SK-N-SH treated with all-trans-retinoic acid at 6 μM for 48 hours (cell line): ENCODE measurements around the gene ADAM15.

Experiments used
- ATAC-seq: fragments of 200-7000 bp; cut with Tn5 transposase; 3 replicates; pipeline ENCODE4 v1.9.1; 2020; ENCODE audit warnings: mild to moderate bottlenecking, moderate library complexity
- ARNTL ChIP-seq: fragments of 450-650 bp; formaldehyde crosslinking; IDR thresholded peaks from 2 replicates; pipeline ENCODE4 v1.5.0; 2020; ENCODE audit warnings: low read depth, mild to moderate bottlenecking, moderate library complexity, borderline replicate concordance
- BACH2 ChIP-seq: fragments of 250-450 bp; sonication (Bioruptor Pico); IDR thresholded peaks from 2 replicates; pipeline ENCODE4 v1.9.0; 2021; ENCODE audit warnings: mild to moderate bottlenecking, borderline replicate concordance
- CSDC2 ChIP-seq: fragments of 250-450 bp; sonication (Bioruptor Pico); IDR thresholded peaks from 2 replicates; pipeline ENCODE4 v1.5.0; 2020; ENCODE audit warnings: mild to moderate bottlenecking, moderate library complexity
- ESRRG ChIP-seq: fragments of 250-450 bp; sonication (Bioruptor Pico); IDR thresholded peaks from 2 replicates; pipeline ENCODE4 v1.6.1; 2021; ENCODE audit warnings: mild to moderate bottlenecking
- GLIS3 ChIP-seq: fragments of 250-450 bp; sonication (Bioruptor Pico); IDR thresholded peaks from 2 replicates; pipeline ENCODE4 v1.5.0; 2020; ENCODE audit warnings: mild to moderate bottlenecking, moderate library complexity
- OSR1 ChIP-seq: fragments of 250-450 bp; sonication (Bioruptor Pico); IDR thresholded peaks from 2 replicates; pipeline ENCODE4 v1.8.0; 2022; ENCODE audit warnings: moderate library complexity, mild to moderate bottlenecking, inconsistent platforms
- PATZ1 ChIP-seq: fragments of 250-450 bp; sonication (Bioruptor Pico); IDR thresholded peaks from 2 replicates; pipeline ENCODE4 v1.8.0; 2020; ENCODE audit warnings: mild to moderate bottlenecking, moderate library complexity, borderline replicate concordance
- RARB ChIP-seq: fragments of 250-450 bp; sonication (Bioruptor Pico); IDR thresholded peaks from 2 replicates; pipeline ENCODE4 v1.8.0; 2021; ENCODE audit warnings: mild to moderate bottlenecking, moderate library complexity
- SNAI2 ChIP-seq: fragments of 250-450 bp; sonication (Bioruptor Pico); IDR thresholded peaks from 2 replicates; pipeline ENCODE4 v1.5.0; 2020; ENCODE audit warnings: mild to moderate bottlenecking, moderate library complexity
- TOX ChIP-seq: fragments of 250-450 bp; sonication (Bioruptor Pico); IDR thresholded peaks from 2 replicates; pipeline ENCODE4 v1.8.0; 2021; ENCODE audit warnings: mild to moderate bottlenecking, moderate library complexity, borderline replicate concordance
- ZFP3 ChIP-seq: fragments of 250-450 bp; sonication (Bioruptor Pico); IDR thresholded peaks from 2 replicates; pipeline ENCODE4 v1.5.0; 2020; ENCODE audit warnings: mild to moderate bottlenecking, moderate library complexity
- ZFP30 ChIP-seq: fragments of 450-650 bp; formaldehyde crosslinking; IDR thresholded peaks from 2 replicates; pipeline ENCODE4 v1.5.0; 2022; ENCODE audit warnings: mild to moderate bottlenecking, moderate library complexity
- ZNF565 ChIP-seq: fragments of 450-650 bp; formaldehyde crosslinking; conservative IDR thresholded peaks from 2 replicates; pipeline ENCODE4 v1.5.0; 2020; ENCODE audit warnings: low read depth, mild to moderate bottlenecking, moderate library complexity
- ZNF8 ChIP-seq: fragments of 450-650 bp; formaldehyde crosslinking; IDR thresholded peaks from 2 replicates; pipeline ENCODE4 v1.5.0; 2020; ENCODE audit warnings: mild to moderate bottlenecking, moderate library complexity
- TF ChIP-seq, protein P1 (sequence below): fragments of 250-450 bp; sonication (Bioruptor Pico); IDR thresholded peaks from 2 replicates; pipeline ENCODE4 v1.8.0; 2021; ENCODE audit warnings: low read depth, mild to moderate bottlenecking, moderate library complexity, borderline replicate concordance
- TF ChIP-seq, protein P2 (sequence below): fragments of 250-450 bp; sonication (Bioruptor Pico); IDR thresholded peaks from 2 replicates; pipeline ENCODE4 v1.5.0; 2020; ENCODE audit warnings: mild to moderate bottlenecking, moderate library complexity

Gene ADAM15

DNA sequence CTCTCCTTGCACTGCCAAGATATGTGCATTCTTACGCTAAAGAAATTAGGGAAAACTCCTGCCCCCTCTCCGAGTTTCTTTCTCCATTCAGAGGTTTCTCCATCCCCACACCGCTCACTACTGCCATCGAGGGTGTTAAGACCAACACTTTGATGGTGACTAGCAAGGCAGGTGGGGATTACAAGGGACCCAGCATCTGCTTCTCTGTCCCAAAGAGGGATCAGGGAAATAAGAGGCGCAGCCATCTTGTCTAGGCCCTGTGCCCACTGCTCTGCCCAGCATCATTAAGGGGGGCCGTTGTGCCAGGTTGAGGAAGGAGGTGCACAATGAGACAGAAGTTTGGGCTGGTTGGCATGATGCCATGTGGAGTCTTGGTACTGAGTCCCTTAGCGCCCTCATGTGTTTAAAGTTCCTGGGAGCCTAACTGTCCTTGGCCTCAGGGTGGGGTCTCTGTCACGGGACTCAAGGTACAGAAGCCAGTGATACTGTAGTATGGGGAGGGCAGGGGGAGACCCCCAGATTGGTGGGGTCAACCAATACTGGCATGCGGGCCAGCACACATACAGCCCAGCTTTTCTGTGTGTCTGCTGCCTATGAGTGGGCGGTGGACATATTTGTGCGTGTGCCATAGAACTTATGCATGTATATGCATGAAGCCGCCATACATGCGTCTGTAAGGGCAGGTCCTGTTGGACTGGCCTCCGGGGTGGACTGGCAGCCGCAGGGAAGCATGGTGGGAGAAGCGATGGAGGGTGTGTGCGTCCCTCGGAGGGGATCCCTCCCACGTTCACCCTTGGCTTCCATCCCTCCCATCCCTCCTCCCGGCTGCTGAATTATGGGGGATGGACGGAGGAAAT lies 33.0 kb downstream of the ADAM15 start:
- no peak for TF ChIP-seq ESRRG (CRISPR knock-in tag)
- TF ChIP-seq TOX (CRISPR knock-in tag): no peak
- no peak for TF ChIP-seq RARB (CRISPR knock-in tag)
- TF ChIP-seq OSR1 (CRISPR knock-in tag): no peak
- no peak for TF ChIP-seq ZFP3 (CRISPR knock-in tag)
- ATAC-seq: peak; percentile 8

DNA sequence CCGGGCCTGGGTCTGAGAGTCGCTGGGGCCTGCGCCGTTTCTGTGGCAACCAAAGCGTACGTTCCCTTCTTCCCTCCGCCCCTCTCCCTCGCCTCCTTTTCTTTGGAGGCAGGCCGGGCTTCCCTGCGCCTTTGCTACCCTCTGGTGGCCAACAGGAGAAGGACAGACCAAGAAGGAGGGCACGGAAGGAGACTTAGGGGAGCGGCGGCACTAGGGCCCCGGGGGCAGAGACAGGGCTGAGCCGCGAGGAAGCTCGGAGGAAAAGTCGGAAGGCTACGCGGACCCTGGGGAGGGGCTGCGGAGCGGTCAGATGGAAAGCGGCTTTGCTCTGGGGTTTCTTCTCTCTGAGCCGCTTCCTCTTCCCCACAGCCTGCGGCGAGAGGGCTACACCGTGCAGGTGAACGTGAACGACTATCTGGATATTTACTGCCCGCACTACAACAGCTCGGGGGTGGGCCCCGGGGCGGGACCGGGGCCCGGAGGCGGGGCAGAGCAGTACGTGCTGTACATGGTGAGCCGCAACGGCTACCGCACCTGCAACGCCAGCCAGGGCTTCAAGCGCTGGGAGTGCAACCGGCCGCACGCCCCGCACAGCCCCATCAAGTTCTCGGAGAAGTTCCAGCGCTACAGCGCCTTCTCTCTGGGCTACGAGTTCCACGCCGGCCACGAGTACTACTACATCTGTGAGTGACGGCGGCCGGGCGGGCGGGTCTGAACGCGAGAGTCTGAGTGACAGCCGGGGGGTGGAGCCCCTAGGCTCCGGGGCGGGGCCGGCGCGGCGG lies 33.8 kb downstream of the ADAM15 start:
- peak; percentile 86 for ATAC-seq
- TF ChIP-seq OSR1 (CRISPR knock-in tag) (no peak), ZFP30 (CRISPR knock-in tag) (no peak), ZFP3 (CRISPR knock-in tag) (no peak), CSDC2 (no peak), RARB (CRISPR knock-in tag) (no peak), BACH2 (CRISPR knock-in tag) (no peak), ARNTL (no peak), ZNF8 (no peak), PATZ1 (CRISPR knock-in tag) (no peak)
- TF ChIP-seq, protein P1, sequence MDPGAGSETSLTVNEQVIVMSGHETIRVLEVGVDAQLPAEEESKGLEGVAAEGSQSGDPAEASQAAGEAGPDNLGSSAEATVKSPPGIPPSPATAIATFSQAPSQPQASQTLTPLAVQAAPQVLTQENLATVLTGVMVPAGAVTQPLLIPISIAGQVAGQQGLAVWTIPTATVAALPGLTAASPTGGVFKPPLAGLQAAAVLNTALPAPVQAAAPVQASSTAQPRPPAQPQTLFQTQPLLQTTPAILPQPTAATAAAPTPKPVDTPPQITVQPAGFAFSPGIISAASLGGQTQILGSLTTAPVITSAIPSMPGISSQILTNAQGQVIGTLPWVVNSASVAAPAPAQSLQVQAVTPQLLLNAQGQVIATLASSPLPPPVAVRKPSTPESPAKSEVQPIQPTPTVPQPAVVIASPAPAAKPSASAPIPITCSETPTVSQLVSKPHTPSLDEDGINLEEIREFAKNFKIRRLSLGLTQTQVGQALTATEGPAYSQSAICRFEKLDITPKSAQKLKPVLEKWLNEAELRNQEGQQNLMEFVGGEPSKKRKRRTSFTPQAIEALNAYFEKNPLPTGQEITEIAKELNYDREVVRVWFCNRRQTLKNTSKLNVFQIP (CRISPR knock-in tag): no peak

GRCh38 chr1:155085504-155086127 lies 34.5 kb downstream of the ADAM15 start:
- TF ChIP-seq BACH2 (CRISPR knock-in tag) (no peak), ZNF8 (no peak), SNAI2 (no peak), ARNTL (no peak), ZFP30 (CRISPR knock-in tag) (no peak), CSDC2 (no peak), PATZ1 (CRISPR knock-in tag) (no peak), GLIS3 (CRISPR knock-in tag) (no peak), TOX (CRISPR knock-in tag) (no peak), RARB (CRISPR knock-in tag) (no peak)
- TF ChIP-seq, protein P1 (CRISPR knock-in tag): no peak
- peak; percentile 33 for ATAC-seq

GRCh38 chr1:155086128-155086741 lies 35.1 kb downstream of the ADAM15 start:
- ATAC-seq: peak; percentile 46
- no peak for TF ChIP-seq ZNF565 (CRISPR knock-in tag)
- no peak for TF ChIP-seq GLIS3 (CRISPR knock-in tag)
- TF ChIP-seq BACH2 (CRISPR knock-in tag): no peak
- TF ChIP-seq, protein P2, sequence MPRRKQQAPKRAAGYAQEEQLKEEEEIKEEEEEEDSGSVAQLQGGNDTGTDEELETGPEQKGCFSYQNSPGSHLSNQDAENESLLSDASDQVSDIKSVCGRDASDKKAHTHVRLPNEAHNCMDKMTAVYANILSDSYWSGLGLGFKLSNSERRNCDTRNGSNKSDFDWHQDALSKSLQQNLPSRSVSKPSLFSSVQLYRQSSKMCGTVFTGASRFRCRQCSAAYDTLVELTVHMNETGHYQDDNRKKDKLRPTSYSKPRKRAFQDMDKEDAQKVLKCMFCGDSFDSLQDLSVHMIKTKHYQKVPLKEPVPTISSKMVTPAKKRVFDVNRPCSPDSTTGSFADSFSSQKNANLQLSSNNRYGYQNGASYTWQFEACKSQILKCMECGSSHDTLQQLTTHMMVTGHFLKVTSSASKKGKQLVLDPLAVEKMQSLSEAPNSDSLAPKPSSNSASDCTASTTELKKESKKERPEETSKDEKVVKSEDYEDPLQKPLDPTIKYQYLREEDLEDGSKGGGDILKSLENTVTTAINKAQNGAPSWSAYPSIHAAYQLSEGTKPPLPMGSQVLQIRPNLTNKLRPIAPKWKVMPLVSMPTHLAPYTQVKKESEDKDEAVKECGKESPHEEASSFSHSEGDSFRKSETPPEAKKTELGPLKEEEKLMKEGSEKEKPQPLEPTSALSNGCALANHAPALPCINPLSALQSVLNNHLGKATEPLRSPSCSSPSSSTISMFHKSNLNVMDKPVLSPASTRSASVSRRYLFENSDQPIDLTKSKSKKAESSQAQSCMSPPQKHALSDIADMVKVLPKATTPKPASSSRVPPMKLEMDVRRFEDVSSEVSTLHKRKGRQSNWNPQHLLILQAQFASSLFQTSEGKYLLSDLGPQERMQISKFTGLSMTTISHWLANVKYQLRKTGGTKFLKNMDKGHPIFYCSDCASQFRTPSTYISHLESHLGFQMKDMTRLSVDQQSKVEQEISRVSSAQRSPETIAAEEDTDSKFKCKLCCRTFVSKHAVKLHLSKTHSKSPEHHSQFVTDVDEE (CRISPR knock-in tag): no peak
